ENCODE results near the gene IQGAP3. TPM values are rescaled to one million over a fixed set of nuclear protein-coding genes. Genes with fewer than 3 reads are reported as not detected.
"Not testable (repeated sequence)": the region's sequence is repeated elsewhere in the genome, so short reads cannot be mapped to it uniquely, and the experiment has no call there.

The IQGAP3 gene
- total RNA-seq, 1 donor from 2014 or later, result 3.7 TPM

DNA sequence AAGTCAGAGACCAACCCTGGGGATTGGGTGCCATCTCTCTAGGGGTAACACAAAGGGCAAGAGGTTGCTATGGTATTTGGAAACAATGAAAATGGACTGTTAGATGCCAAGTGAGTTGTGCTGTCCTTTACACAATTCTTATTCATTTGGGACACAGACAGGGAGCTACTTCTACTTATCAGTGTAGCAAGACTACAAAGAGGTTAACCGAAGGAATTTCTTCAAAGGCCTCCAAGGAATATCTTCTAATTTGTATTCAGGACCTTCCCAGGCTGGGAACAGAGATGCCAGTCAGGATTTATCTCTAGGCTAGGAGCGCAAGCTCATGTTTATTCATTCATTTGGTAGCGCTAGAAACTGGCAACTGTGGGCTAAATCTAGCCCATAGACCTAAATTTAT is 21.8 kb upstream of the IQGAP3 start:
- H3K27ac ChIP-seq (ENCODE audit: low read depth, low read length), result no peak overlapping the region
- H3K4me3 ChIP-seq (ENCODE audit: low read length in 3 of 3), result no peak overlapping the region
- H3K9ac ChIP-seq (ENCODE audit: low read depth in 1 of 3, low read length in 3 of 3), result no peak overlapping the region
- no peaks in the 10 kb centered on the region for H3K9me3 ChIP-seq (ENCODE audit: control insufficient read depth in 3 of 3, low read length in 3 of 3)
- no peaks in the 10 kb centered on the region for H3K27me3 ChIP-seq (ENCODE audit: control insufficient read depth in 3 of 3, insufficient read depth in 3 of 3, low read length in 3 of 3)
- peaks cover 11 to 26% (median 13%) of the 10 kb centered on the region in 3 donors for H3K4me1 ChIP-seq (ENCODE audit: control insufficient read depth in 3 of 3, insufficient read depth in 3 of 3, low read length in 3 of 3)
- peaks cover 43 to 58% (median 45%) of the 10 kb centered on the region in 3 donors for H3K36me3 ChIP-seq (ENCODE audit: control insufficient read depth in 3 of 3, insufficient read depth in 3 of 3, low read length in 3 of 3)

GRCh38 chr1:156593661-156593989 is 21.3 kb upstream of the IQGAP3 start:
- H3K9ac ChIP-seq (ENCODE audit: low read depth in 1 of 3, low read length in 3 of 3), result no peak overlapping the region
- no peak overlapping the region for H3K27ac ChIP-seq (ENCODE audit: low read depth, low read length)
- H3K27me3 ChIP-seq (ENCODE audit: control insufficient read depth in 3 of 3, insufficient read depth in 3 of 3, low read length in 3 of 3), result no peaks in the 10 kb centered on the region
- H3K9me3 ChIP-seq (ENCODE audit: control insufficient read depth in 3 of 3, low read length in 3 of 3), result no peaks in the 10 kb centered on the region
- peaks cover 43 to 58% (median 43%) of the 10 kb centered on the region in 3 donors for H3K36me3 ChIP-seq (ENCODE audit: control insufficient read depth in 3 of 3, insufficient read depth in 3 of 3, low read length in 3 of 3)
- H3K4me1 ChIP-seq (ENCODE audit: control insufficient read depth in 3 of 3, insufficient read depth in 3 of 3, low read length in 3 of 3), result peaks cover 11 to 26% (median 13%) of the 10 kb centered on the region in 3 donors
- H3K4me3 ChIP-seq (ENCODE audit: low read length in 3 of 3), result no peak overlapping the region

GRCh38 chr1:156592910-156593660 is 20.7 kb upstream of the IQGAP3 start:
- Histone ChIP-seq H3K9me3 (ENCODE audit: control insufficient read depth in 3 of 3, low read length in 3 of 3) (no peaks in the 10 kb centered on the region), H3K27ac (ENCODE audit: low read depth, low read length) (no peak overlapping the region), H3K36me3 (ENCODE audit: control insufficient read depth in 3 of 3, insufficient read depth in 3 of 3, low read length in 3 of 3) (peaks cover 40 to 52% (median 41%) of the 10 kb centered on the region in 3 donors), H3K4me3 (ENCODE audit: low read length in 3 of 3) (no peak overlapping the region), H3K9ac (ENCODE audit: low read depth in 1 of 3, low read length in 3 of 3) (no peak overlapping the region), H3K27me3 (ENCODE audit: control insufficient read depth in 3 of 3, insufficient read depth in 3 of 3, low read length in 3 of 3) (no peaks in the 10 kb centered on the region), H3K4me1 (ENCODE audit: control insufficient read depth in 3 of 3, insufficient read depth in 3 of 3, low read length in 3 of 3) (peaks cover 11 to 26% (median 13%) of the 10 kb centered on the region in 3 donors)

DNA sequence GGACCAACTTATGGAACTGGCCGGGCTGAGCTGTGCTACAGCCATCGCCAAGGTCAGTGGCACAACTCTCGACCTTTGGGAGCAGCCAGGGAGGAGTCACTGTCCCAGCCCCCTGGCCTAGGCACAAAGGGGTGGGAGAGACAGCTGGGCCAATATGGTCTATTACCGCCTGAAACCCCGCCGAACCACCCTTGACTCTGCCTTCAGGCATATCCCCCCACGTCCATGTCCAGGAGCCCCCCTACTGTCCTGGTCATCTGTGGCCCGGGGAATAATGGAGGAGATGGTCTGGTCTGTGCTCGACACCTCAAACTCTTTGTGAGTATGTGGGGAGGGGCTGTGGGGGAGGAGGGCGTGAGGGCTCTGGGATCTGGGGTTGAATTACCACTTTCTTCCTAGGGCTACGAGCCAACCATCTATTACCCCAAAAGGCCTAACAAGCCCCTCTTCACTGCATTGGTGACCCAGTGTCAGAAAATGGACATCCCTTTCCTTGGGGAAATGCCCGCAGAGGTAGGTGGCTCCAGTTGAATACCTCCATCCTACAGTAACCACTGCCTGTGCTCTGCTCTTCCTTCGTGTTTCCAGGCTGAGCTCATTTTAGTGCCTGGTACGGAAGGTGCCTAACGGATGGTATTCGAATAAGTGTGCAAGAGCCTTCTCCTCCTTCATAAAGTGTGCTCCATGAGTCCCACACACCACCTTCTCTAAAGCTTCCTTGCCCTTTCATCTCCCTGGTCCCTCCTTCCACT is 20.0 kb upstream of the IQGAP3 start:
- Histone ChIP-seq H3K27me3 (ENCODE audit: control insufficient read depth in 3 of 3, insufficient read depth in 3 of 3, low read length in 3 of 3) (no peaks in the 10 kb centered on the region), H3K27ac (ENCODE audit: low read depth, low read length) (peak overlapping the region; percentile 79), H3K4me3 (ENCODE audit: low read length in 3 of 3) (peak overlapping the region; percentile 78 to 93 (median 93)), H3K36me3 (ENCODE audit: control insufficient read depth in 3 of 3, insufficient read depth in 3 of 3, low read length in 3 of 3) (peaks cover 33 to 45% (median 34%) of the 10 kb centered on the region in 3 donors), H3K9ac (ENCODE audit: low read depth in 1 of 3, low read length in 3 of 3) (peak overlapping the region; percentile 84 to 93 (median 92)), H3K9me3 (ENCODE audit: control insufficient read depth in 3 of 3, low read length in 3 of 3) (no peaks in the 10 kb centered on the region), H3K4me1 (ENCODE audit: control insufficient read depth in 3 of 3, insufficient read depth in 3 of 3, low read length in 3 of 3) (peaks cover 11 to 26% (median 13%) of the 10 kb centered on the region in 3 donors)

- peaks cover 26 to 37% (median 30%) of the 10 kb centered on the region in 3 donors for H3K36me3 ChIP-seq (ENCODE audit: control insufficient read depth in 3 of 3, insufficient read depth in 3 of 3, low read length in 3 of 3)
- peak within 1 kb of the TSS; percentile 93 to 94 (median 93) for H3K4me3 ChIP-seq (ENCODE audit: low read length in 3 of 3)
- H3K27ac ChIP-seq (ENCODE audit: low read depth, low read length), result peak within 1 kb of the TSS; percentile 79
- H3K9ac ChIP-seq (ENCODE audit: low read depth in 1 of 3, low read length in 3 of 3), result peak within 1 kb of the TSS; percentile 92 to 97 (median 93)
- H3K27me3 ChIP-seq (ENCODE audit: control insufficient read depth in 3 of 3, insufficient read depth in 3 of 3, low read length in 3 of 3), result no peaks in the 10 kb centered on the region
- H3K4me1 ChIP-seq (ENCODE audit: control insufficient read depth in 3 of 3, insufficient read depth in 3 of 3, low read length in 3 of 3), result peaks cover 11 to 26% (median 13%) of the 10 kb centered on the region in 3 donors
- no peaks in the 10 kb centered on the region for H3K9me3 ChIP-seq (ENCODE audit: control insufficient read depth in 3 of 3, low read length in 3 of 3)
Observed at GRCh38 chr1:156591432-156592157, 19.2 kb upstream of the IQGAP3 start, which contains the start of gene NAXE. Gene NAXE (plus strand): TSS chr1:156591776. CDS start chr1:156591805, 29 bp downstream.

DNA sequence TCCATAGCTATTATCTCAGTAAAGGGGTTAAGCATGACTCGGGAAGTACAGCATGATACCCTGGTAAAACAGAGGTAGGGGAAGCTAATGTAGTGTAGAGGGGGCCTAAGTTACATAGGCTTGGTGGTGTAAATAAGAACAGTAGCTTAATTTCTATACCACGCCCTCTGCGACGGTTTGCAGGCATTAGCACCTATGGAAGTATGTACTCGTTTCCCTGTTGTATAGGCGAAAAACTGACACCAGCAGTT is 18.7 kb upstream of the IQGAP3 start:
- Histone ChIP-seq H3K27ac (ENCODE audit: low read depth, low read length) (peak overlapping the region; percentile 79), H3K4me3 (ENCODE audit: low read length in 3 of 3) (peak overlapping the region; percentile 93 to 94 (median 93)), H3K27me3 (ENCODE audit: control insufficient read depth in 3 of 3, insufficient read depth in 3 of 3, low read length in 3 of 3) (no peaks in the 10 kb centered on the region), H3K36me3 (ENCODE audit: control insufficient read depth in 3 of 3, insufficient read depth in 3 of 3, low read length in 3 of 3) (peaks cover 21 to 33% (median 25%) of the 10 kb centered on the region in 3 donors), H3K9ac (ENCODE audit: low read depth in 1 of 3, low read length in 3 of 3) (peak overlapping the region; percentile 92 to 97 (median 93)), H3K4me1 (ENCODE audit: control insufficient read depth in 3 of 3, insufficient read depth in 3 of 3, low read length in 3 of 3) (peaks cover 11 to 26% (median 13%) of the 10 kb centered on the region in 3 donors), H3K9me3 (ENCODE audit: control insufficient read depth in 3 of 3, low read length in 3 of 3) (no peaks in the 10 kb centered on the region)

GRCh38 chr1:156590326-156591180 is 18.2 kb upstream of the IQGAP3 start:
- Histone ChIP-seq H3K4me3 (ENCODE audit: low read length in 3 of 3) (peak overlapping the region in 2 of 3 donors; percentile 93 to 94), H3K9me3 (ENCODE audit: control insufficient read depth in 3 of 3, low read length in 3 of 3) (no peaks in the 10 kb centered on the region), H3K27me3 (ENCODE audit: control insufficient read depth in 3 of 3, insufficient read depth in 3 of 3, low read length in 3 of 3) (no peaks in the 10 kb centered on the region), H3K9ac (ENCODE audit: low read depth in 1 of 3, low read length in 3 of 3) (peak overlapping the region; percentile 92 to 97 (median 93)), H3K27ac (ENCODE audit: low read depth, low read length) (peak overlapping the region; percentile 79), H3K4me1 (ENCODE audit: control insufficient read depth in 3 of 3, insufficient read depth in 3 of 3, low read length in 3 of 3) (peaks cover 11 to 26% (median 13%) of the 10 kb centered on the region in 3 donors), H3K36me3 (ENCODE audit: control insufficient read depth in 3 of 3, insufficient read depth in 3 of 3, low read length in 3 of 3) (peaks cover 17 to 28% (median 20%) of the 10 kb centered on the region in 3 donors)

DNA sequence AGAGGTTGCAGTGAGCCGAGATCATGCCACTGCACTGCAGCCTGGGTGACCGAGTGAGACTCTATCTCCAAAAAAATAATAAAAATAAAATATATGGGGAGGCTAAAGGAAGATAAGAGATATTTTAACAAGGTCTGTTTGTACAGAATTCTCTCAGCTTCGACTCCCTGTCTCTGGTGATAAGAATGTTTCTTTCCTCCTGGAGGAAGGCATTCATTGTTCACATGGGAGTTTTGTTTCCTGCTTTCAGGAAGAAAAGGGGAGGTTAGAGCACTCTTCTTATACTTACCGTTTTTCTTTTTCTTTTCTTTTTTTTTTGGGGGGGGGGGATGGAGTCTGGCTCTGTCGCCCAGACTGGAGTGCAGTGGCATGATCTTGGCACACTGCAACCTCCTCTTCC is 17.2 kb upstream of the IQGAP3 start:
- H3K9ac ChIP-seq (ENCODE audit: low read depth in 1 of 3, low read length in 3 of 3), result no peak overlapping the region
- H3K27ac ChIP-seq (ENCODE audit: low read depth, low read length), result no peak overlapping the region
- H3K4me1 ChIP-seq (ENCODE audit: control insufficient read depth in 3 of 3, insufficient read depth in 3 of 3, low read length in 3 of 3), result peaks cover 11 to 26% (median 13%) of the 10 kb centered on the region in 3 donors
- no peak overlapping the region for H3K4me3 ChIP-seq (ENCODE audit: low read length in 3 of 3)
- no peaks in the 10 kb centered on the region for H3K27me3 ChIP-seq (ENCODE audit: control insufficient read depth in 3 of 3, insufficient read depth in 3 of 3, low read length in 3 of 3)
- H3K36me3 ChIP-seq (ENCODE audit: control insufficient read depth in 3 of 3, insufficient read depth in 3 of 3, low read length in 3 of 3), result peaks cover 9 to 17% (median 11%) of the 10 kb centered on the region in 3 donors
- no peaks in the 10 kb centered on the region for H3K9me3 ChIP-seq (ENCODE audit: control insufficient read depth in 3 of 3, low read length in 3 of 3)

DNA sequence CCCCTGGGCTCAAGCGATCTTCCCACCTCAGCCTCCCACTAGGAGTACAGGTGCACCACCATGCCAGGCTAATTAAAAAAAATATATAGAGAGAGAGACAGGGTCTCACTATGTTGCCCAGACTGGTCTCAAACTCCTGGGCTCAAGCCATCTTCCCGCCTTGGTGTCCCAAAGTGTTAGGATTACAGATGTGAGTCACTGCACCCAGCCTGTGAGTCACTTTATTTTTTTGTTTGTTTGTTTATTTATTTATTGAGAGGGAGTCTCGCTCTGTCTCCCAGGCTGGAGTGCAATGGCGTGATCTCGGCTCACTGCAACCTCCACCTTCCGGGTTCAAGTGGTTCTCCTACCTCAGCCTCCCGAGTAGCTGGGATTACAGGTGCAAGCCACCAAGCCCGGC is 15.6 kb upstream of the IQGAP3 start:
- not testable (repeated sequence) for H3K27ac ChIP-seq (ENCODE audit: low read depth, low read length)

More for the DNA sequence above, 15.6 kb upstream of the IQGAP3 start:
- H3K27me3 ChIP-seq (ENCODE audit: control insufficient read depth in 3 of 3, insufficient read depth in 3 of 3, low read length in 3 of 3); H3K36me3 ChIP-seq (ENCODE audit: control insufficient read depth in 3 of 3, insufficient read depth in 3 of 3, low read length in 3 of 3); H3K9ac ChIP-seq (ENCODE audit: low read depth in 1 of 3, low read length in 3 of 3); H3K4me3 ChIP-seq (ENCODE audit: low read length in 3 of 3); H3K9me3 ChIP-seq (ENCODE audit: control insufficient read depth in 3 of 3, low read length in 3 of 3): not testable (repeated sequence)
- H3K4me1 ChIP-seq (ENCODE audit: control insufficient read depth in 3 of 3, insufficient read depth in 3 of 3, low read length in 3 of 3), result peaks cover 11 to 22% (median 13%) of the 10 kb centered on the region in 3 donors

Measured in skeletal muscle tissue (tissue), 4 donors.